Coronary artery (tissue), 2 donors: ENCODE measurements around the gene KRT35.

ENCODE experiments used
- DNase-seq: peaks from one replicate; pipeline ENCODE4 v3.0.0-alpha.2; 2017; ENCODE audit warnings: low spot score
- H3K27ac ChIP-seq, 2 donors: fragments of 200-600 bp; sonication (generic); one replicate each; pipeline ENCODE4 v1.5.1; 2016 to 2019
- H3K4me3 ChIP-seq: fragments of 200-600 bp; sonication (generic); 2 replicates; pipeline ENCODE4 v1.5.1; 2016; ENCODE audit warnings: mild to moderate bottlenecking, moderate library complexity
- CTCF ChIP-seq: fragments of 200-600 bp; sonication (generic); IDR thresholded peaks from one replicate; pipeline ENCODE4 v1.5.1; 2019; ENCODE audit warnings: antibody characterized with exemption

KRT35 gene

GRCh38 chr17:41511716-41512115 lies 30.8 kb upstream of the KRT35 start:
- TF ChIP-seq CTCF, result no peak
- no peak for DNase-seq
- Histone ChIP-seq H3K4me3 (no peak overlapping the region), H3K27ac (no peak overlapping the region)

GRCh38 chr17:41511116-41511515 lies 30.2 kb upstream of the KRT35 start:
- Histone ChIP-seq H3K27ac (no peak overlapping the region), H3K4me3 (no peak overlapping the region)
- no peak for TF ChIP-seq CTCF
- no peak for DNase-seq

GRCh38 chr17:41510251-41511065 lies 29.5 kb upstream of the KRT35 start:
- Histone ChIP-seq H3K27ac (no peak overlapping the region), H3K4me3 (no peak overlapping the region)
- no peak for DNase-seq
- TF ChIP-seq CTCF, result no peak

GRCh38 chr17:41507315-41507880 lies 26.4 kb upstream of the KRT35 start:
- no peak overlapping the region for H3K27ac ChIP-seq
- TF ChIP-seq CTCF, result no peak
- no peak overlapping the region for H3K4me3 ChIP-seq
- DNase-seq, result no peak

- Histone ChIP-seq H3K4me3 (no peak overlapping the region), H3K27ac (no peak overlapping the region)
- DNase-seq, result no peak
- TF ChIP-seq CTCF, result no peak
These were observed 25.1 kb upstream of the KRT35 start for GRCh38 chr17:41505809-41506767.

- no peak for DNase-seq
- no peak within 1 kb of the TSS for H3K4me3 ChIP-seq
- no peak within 1 kb of the TSS for H3K27ac ChIP-seq
These were observed 24.3 kb upstream of the KRT35 start, which contains the start of gene KRT13 for GRCh38 chr17:41505007-41505808. TSS of gene KRT13 (minus strand) at chr17:41505612. CDS start at chr17:41505550, 62 bp downstream.

More at GRCh38 chr17:41505007-41505808, 24.3 kb upstream of the KRT35 start, which contains the start of gene KRT13:
- no peak for TF ChIP-seq CTCF
